VCaP (cell line): ENCODE measurements around the gene CAPN5.

ENCODE experiments used
- H3K27ac ChIP-seq: fragments of 450-650 bp; 2 replicates; pipeline ENCODE4 v1.5.1; 2017
- CTCF ChIP-seq: fragments of 450-650 bp; conservative IDR thresholded peaks from 2 replicates; pipeline ENCODE4 v1.5.1; 2017; ENCODE audit warnings: mild to moderate bottlenecking, moderate library complexity

Gene CAPN5

DNA sequence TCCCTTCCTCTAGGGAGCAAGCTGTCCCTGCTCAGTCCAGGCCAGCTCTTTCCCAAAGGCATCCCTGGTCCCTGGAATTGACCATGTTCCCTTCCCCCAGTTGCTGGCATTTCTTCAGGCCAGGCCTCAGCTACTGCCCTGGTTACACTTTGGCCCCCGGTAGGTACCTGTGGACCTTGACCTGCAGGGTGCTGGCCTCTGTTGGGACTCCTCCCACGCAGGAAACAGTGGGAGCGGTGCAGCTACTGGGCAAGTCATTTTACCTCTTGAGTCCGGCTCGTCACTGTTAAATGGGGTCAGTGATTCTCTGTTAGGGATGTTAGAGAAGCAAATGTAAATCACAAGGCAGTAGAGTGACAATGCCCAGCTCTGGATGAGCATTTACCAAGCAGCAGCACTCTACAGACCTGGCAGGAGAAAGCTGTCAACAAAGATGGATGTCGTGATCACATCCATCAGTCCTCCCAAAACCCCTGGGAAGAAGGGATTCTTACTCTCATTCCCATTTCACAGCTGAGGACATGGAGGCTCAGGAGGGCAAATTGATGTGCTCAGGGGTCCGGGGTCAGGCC lies 78.2 kb downstream of the CAPN5 start:
- no peak overlapping the region for H3K27ac ChIP-seq
- TF ChIP-seq CTCF, result no peak

DNA sequence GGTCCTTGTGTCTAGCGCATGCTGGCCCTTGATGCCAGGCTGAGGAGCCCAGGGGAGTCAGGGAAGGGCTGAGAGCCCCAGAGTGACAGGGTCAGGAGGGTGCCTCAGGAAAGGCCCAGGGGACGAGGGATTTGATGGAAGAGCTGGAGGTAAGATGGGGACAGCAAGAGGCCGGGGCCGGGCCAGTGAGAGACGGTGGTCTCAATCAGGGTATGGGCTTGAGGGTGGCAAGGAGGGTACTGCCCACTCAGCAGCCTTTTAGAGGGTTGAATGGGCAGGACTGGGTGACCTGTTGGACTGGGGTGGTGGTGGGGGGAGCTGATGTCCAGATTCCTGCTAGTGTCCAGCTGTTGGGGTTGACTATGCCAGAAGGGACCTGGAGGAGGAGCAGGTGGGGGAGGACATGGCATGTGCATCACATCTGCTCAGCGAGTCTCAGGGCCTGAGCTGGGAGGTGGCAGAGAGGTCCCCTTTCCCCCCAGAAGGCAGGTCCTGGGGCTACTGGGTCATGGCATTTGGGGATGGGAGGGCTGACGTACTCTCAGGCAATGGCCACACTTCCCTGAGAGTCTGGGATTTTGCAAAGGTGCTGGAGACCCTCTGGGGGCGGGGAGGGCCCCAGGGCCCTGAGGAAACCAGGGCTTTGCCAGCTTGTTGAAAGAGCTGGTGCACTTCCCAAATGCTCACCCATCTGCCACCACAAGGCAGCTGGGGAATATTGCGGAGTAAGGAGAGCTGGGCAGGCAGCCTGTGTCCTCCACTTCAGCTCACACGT lies 79.7 kb downstream of the CAPN5 start:
- H3K27ac ChIP-seq, result no peak overlapping the region
- TF ChIP-seq CTCF, result no peak

GRCh38 chr11:77147036-77147315 lies 80.2 kb downstream of the CAPN5 start:
- no peak overlapping the region for H3K27ac ChIP-seq

GRCh38 chr11:77147668-77148321 lies 81.0 kb downstream of the CAPN5 start:
- H3K27ac ChIP-seq, result no peak overlapping the region
- no peak for TF ChIP-seq CTCF

More at GRCh38 chr11:77147036-77147315, 80.2 kb downstream of the CAPN5 start:
- no peak for TF ChIP-seq CTCF

GRCh38 chr11:77148963-77149715 lies 82.4 kb downstream of the CAPN5 start:
- TF ChIP-seq CTCF, result no peak
- H3K27ac ChIP-seq, result no peak overlapping the region

GRCh38 chr11:77149716-77150392 lies 83.1 kb downstream of the CAPN5 start:
- H3K27ac ChIP-seq, result no peak overlapping the region
- no peak for TF ChIP-seq CTCF

GRCh38 chr11:77150836-77151235 lies 84.1 kb downstream of the CAPN5 start:
- no peak overlapping the region for H3K27ac ChIP-seq
- no peak for TF ChIP-seq CTCF
